HG02870 (cell line): Measurements from ENCODE around the gene TPTE.
"Not testable (repeated sequence)": the region's sequence is repeated elsewhere in the genome, so short reads cannot be mapped to it uniquely, and the experiment has no call there.

Source experiments
- ATAC-seq: cut with Tn5 transposase; IDR thresholded peaks from one replicate; pipeline ENCODE4 v1.9.1; 2021; ENCODE audit warnings: mild to moderate bottlenecking, moderate library complexity; ENCODE audit not compliant: unreplicated experiment

TPTE gene

GRCh38 chr21:10616061-10616460 lies 94.7 kb downstream of the TPTE start:
- not testable (repeated sequence) for ATAC-seq

- ATAC-seq = no peak
Measured at GRCh38 chr21:10616535-10616934, 95.2 kb downstream of the TPTE start.

- ATAC-seq = not testable (repeated sequence)
Measured at GRCh38 chr21:10617133-10617752, 95.9 kb downstream of the TPTE start.

GRCh38 chr21:10627316-10627863 lies 106.0 kb downstream of the TPTE start:
- no peak for ATAC-seq

GRCh38 chr21:10629239-10629638 lies 107.9 kb downstream of the TPTE start:
- not testable (repeated sequence) for ATAC-seq

- not testable (repeated sequence) for ATAC-seq
Measured at GRCh38 chr21:10630829-10631228, 109.4 kb downstream of the TPTE start.

GRCh38 chr21:10631316-10631715 lies 109.9 kb downstream of the TPTE start:
- not testable (repeated sequence) for ATAC-seq

- not testable (repeated sequence) for ATAC-seq
Measured at GRCh38 chr21:10638144-10638543, 116.8 kb downstream of the TPTE start.

GRCh38 chr21:10639123-10639522 lies 117.7 kb downstream of the TPTE start:
- no peak for ATAC-seq

- ATAC-seq = not testable (repeated sequence)
Measured at GRCh38 chr21:10639746-10640145, 118.4 kb downstream of the TPTE start.

- no peak for ATAC-seq
Measured at GRCh38 chr21:10640446-10640845, 119.1 kb downstream of the TPTE start.

GRCh38 chr21:10641107-10641506 lies 119.7 kb downstream of the TPTE start:
- ATAC-seq = no peak

- not testable (repeated sequence) for ATAC-seq
Measured at GRCh38 chr21:10645667-10646066, 124.3 kb downstream of the TPTE start.

GRCh38 chr21:10649350-10650149 lies 128.2 kb downstream of the TPTE start:
- ATAC-seq = not testable (repeated sequence)

GRCh38 chr21:10650297-10650696 lies 128.9 kb downstream of the TPTE start:
- not testable (repeated sequence) for ATAC-seq
